NCI-H2227 (cell line): ENCODE measurements around the gene PRKCA.

ENCODE experiments used
- DNase-seq: peaks from one replicate; lab custom pipeline; 2025; ENCODE audit not compliant: unreplicated experiment; lab: John Stamatoyannopoulos, UW

The PRKCA gene

DNA sequence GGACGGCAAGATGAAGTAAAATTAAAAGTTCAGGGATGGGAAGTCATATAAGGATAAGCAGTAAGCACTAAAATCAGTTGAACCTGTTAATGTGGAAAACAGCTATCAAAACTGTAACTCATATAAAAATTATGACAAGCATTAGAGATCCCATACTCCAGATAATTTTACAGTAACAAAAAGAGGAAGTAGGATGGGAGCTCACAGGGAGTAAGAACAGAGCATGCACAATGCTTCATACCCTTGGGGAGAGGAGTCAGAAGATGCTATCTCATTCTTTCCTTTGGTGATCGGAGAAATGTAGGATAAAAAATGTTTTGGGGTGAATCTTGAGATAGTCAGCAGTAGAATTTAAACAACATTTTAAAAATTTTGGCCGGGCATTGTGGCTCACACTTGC, 367.8 kb downstream of the PRKCA start:
- DNase-seq = no peak

DNA sequence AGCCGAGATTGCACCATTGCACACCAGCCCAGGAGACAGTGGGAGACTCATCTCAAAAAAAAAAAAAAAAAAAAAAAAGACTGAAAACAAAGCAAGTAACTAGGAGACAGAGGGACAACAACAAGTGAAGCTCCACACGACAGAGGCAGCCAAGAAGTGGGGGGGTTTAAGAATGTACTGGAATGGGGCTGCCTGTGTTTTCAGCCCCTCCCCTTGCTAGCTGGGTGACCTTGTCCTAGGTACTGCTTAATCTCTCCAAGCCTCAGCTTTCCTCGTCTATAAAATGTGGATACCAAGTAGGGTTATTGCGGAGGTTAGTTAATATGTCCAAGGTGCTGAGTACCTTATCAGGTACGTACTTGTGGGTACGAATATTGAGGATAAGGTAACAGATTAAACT, 368.7 kb downstream of the PRKCA start:
- no peak for DNase-seq

DNA sequence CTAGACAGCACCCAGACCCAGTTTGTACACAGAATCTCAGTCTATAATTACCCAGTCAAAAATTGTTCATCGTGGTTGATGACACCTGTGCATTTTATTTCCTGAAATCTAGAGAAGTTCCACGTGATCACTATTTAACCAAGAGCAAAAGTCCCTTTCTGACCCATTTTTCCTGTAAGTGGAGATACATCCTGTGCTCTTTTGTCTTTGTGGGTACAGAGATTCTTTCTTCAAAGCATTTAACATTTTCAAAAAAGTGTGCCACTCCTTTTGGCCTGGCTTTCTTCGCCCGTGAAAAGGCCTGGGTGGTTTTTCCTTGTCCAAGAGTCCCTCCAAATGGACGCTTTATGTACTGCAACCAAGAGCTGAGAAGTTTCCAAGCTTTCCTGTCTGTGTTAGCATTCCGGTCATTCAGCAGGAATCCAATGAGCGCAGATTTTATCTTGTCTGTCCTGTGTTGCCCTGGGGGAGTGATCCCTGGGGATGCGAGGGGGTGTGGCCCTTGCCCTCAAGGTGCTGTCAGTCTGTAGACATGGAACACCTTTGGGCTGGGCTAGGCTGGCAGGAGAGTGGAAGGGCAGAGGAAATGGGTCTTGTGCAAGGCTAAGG, 371.4 kb downstream of the PRKCA start:
- DNase-seq = peak; percentile 85

DNA sequence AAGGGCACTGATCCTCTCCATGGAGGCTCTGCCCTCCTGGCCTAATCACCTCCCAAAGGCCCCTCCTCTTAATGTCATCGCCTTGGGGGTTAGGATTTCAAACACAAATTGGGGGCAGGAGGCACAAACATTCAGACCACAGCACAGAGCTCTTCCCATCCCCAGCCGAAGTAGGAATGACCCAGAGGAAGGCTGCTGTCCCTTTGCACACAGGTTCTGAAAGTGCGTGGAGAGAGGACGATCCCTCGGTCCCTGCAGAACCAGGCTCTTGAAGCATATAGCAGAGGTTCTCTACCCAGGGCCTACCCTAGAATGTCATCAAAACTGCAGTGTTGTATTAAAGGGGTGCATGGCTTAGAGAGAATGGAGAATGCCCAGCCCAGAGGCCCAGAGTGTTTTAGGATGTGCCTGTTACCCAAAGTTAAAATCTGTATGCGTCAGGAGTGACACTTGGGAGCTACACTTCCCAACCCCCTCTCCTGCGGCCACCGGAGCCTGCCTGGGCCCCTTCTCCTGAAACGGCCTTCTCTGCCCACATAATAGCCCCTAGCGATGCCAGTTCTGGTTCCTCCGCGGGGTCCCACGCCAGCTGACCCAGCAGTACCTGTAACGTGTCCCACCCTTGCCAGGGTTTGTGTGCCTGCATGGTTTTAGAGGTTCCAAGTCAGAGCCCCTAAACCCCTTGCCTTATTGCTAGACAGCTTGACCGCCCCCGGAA, 373.0 kb downstream of the PRKCA start:
- no peak for DNase-seq

DNA sequence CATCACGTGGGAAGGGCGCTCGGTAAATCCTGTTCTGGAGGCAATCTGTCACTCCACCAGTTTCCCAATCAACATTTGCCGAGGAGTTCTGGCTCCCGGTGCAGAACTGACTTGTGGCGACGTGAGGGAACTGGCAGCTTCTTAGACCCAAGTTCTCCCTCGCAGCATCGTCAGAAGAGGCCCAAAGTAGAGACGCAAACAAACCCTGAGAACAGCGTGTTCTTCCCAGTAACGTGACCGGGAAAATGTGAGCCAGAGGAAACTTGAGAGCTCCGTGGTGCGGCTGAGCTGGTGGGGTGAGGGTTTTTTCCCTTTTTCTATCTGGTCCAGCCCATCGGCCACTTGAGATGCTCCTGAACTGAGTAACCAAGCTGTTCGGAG, 373.6 kb downstream of the PRKCA start:
- no peak for DNase-seq

DNA sequence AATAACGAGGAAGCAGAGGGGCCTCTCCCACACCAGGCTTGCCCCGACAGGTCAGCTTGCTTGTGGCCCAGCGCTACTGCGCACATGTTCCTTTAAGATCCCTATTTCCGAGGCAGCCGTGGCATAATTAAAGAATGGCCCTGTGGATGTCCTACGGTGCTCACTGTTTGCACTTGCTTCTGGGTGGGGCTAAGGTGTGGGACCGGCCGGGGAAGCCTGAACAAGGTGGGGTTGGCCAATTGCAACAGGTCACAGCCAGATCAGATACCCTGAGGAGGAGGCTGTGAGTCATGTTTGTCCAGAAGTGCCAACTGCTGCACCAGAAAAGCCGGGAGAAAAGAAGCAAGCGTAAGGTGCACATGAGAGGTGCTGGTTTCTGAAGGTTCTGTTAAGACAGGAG, 374.0 kb downstream of the PRKCA start:
- DNase-seq = peak; percentile 20

DNA sequence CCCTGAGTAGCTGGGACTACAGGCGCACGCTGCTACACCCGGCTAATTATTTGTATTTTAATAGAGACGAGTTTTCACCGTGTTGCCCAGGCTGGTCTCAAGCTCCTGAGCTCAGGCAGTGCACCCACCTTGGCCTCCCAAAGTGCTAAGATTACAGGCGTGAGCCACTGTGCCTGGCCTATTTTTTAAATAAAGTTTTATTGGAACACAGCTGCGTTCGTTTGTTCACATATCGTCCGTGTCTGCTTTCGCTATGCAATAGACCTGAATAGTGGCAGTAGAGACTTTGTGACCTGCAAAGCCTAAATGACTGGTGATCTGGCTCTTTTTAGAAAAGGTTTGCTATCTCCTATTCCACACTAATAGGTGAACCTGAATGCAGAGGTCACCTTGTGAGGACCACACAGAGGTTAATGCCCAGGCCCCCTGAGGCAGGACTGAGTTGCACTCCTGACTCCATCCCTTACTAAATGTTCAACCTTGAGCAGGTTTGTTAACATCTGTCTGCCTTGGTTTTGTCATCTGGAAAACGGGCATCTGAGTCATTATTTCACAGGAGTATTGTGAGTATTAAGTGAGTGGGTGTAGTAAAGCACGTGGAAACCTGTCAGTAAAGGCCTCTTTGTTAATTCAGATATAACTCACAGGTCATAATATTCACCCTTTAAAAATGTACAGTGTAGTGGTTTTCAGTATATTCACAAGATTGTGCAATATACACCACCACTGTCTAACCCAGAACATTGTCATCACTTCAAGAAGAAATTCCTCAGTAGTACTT, 375.0 kb downstream of the PRKCA start:
- DNase-seq = no peak

DNA sequence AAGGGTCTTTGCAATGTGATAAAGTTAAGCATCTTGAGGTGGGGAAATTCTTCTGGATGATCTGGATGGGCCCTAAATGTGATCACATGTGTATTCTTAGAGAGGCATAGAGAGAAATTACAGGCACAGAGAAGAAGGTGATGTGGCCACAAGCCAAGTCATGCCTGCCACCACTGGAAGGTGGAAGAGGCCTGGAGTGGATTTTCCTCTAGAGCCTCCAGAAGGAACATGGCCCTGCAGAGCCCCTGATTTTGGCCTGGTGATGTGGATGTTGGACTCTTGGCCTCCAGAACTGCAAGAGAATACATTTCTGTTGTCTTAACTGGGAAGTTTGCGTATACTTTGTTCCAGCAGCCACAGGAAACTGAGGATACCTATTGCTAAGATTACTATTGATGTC, 375.6 kb downstream of the PRKCA start:
- no peak for DNase-seq

DNA sequence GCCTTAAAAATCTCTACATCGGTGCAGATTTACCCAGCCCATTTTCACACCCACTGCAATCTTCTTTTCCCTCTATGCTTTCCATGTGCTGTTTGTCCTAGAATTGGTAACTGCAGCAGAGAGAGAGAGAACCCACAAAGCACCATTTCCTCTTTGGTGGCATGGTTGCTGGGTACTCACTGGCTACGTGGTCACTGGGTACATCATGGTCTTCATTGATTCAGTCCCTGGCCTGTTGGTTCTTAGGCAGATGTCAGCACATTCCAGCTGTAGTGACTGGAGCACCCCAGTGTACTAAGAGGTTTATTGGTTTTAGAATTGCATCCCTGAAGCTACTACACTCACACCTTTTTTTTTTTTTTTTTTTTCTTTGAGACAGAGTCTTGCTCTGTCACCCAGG, 376.4 kb downstream of the PRKCA start:
- no peak for DNase-seq

DNA sequence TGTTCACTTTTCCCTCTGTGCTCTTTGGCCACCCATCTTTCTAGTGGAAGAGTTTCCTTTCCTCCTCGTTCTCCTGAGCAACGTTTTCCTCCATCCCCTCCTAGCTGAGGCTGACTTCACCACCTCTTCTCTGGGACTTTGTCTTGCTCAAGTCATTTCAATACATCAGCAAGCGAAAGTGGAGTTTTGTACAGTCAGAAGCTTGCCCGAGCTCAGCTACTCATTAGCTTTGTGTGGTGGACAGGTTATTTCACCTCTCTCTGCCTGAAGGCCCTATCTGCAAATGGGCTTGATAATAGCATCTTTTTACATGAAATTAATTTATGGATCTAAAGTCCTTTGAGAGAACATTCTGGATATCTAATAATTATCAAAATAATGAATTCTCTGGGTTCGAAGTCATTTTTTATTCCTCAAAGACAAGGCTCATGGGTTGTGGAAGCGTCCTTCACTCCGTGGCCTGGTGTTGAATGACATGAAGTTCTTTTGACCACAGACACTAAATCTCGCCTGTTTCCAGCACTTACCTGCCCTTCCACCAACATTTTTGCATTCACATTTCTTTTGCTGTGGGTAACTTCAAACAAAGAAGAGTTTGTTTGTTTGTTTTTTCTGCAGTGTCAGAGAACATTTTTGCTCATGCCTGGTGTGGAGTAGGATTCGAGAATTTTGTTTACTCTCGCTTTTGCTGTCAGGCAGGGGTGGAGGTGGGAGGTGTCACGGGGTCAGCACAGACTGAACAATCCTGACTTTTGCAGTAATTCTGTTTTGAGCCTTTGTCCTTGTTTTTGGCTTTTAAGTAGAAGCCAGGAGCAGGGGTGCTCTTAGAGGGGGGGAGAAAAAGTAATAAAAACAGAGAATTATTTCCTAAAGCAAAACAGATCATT, 377.5 kb downstream of the PRKCA start:
- no peak for DNase-seq

DNA sequence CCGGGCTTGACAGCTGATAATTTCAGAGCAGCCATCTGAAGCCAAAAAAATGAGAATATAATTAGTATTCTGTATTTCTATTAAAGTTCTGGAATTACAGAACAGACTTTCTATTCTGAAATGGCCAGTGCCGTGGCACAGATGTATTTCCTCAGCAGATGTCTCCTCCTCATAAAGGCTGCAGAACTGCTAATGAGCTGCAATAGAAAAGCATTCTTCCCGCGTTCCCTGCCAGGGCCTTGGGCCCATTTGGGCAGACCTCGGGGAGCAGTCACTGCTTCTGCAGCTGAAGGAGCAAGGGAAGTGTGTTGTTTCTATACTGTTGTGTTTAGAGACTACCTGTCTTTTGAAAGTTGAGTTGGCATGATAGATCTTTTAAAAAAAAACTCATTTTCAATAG, 379.9 kb downstream of the PRKCA start:
- DNase-seq = no peak

DNA sequence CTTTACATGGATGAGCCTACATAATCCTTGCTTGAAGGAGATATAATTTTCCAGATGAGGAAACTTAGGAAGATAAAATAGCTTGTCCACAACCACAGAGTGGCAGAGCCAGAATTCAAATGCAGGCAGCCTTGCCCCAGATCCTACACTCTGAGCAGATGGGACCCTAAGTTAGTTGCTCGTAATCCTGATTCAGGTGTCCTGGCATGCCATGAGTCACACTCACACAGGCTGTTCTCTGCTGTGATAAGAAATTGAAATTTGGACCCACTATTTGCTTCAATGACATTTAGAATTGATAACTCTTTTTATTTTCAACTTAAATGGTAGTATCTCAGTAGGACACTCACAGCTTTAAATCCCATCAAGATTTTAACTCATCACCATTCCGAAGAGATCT, 381.8 kb downstream of the PRKCA start:
- DNase-seq = no peak

DNA sequence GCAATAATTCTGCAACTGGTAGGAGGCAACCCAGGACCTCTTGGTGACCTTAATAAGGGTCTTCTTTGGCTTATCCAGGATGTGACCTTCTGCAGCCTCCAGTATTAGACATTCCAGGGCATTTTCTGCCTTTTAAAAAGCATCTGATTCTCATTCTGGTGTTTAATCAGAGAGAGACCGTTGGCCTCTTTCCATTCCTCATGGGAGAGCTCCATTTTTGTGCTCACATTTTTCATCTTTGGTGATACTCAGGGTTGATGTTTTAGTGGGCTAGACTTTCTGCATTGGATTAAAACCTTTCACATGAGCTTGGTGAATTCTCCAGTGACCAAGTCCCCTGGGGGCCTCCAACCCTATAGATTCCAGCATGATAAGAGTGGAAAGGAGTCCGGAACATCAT, 382.3 kb downstream of the PRKCA start:
- DNase-seq = no peak

DNA sequence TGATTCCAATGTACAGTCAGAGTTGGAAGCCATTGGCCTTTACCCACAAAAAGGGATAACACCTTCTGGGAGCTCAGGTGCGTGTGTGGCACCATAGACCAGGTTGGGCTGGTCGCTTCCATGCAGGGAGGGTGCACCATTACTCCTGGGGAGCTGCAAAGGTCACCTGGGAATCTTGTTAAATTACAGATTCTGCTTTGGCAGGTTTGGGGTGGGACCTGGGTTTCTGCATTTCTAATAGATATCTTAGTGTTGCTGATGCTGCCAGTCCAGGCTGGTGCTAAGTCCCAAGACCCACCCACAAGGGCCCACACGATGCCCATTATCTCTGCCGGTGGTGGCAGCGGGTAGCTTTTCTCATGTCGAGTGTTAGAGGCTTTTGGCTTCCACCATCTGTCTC, 384.2 kb downstream of the PRKCA start:
- DNase-seq = no peak

DNA sequence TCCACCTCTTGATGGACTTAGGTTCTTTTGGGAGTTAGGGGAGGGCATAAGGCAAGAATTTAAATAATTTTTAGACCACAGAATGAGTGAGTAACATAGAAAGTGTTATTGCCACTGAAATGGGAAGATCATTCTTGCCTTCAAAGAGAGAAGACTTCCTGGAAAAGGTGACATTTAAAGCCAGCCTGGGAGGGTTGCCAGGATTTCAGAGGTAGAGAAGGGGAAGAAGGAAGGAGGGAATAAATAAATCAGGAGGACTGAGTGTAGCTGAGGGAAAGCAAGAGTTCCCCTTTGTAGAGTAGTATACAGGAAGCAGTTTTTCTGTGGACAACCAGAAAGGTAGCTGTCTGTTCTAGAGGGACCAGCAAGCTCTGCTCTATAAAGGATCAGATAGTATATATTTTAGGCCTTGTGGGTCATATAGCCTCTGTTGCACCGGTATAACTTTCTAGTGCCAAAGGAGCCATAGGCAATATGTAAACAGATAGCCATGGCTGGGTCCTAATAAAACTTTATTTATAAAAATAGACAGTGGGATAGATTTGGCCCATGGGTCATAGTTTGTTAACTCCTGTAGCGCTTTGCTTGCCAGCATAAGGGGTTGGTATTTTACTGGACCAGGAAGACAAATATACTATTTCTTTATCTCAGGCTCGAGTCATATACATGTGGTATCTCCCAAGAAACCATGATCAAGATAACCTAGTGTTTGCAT, 385.3 kb downstream of the PRKCA start:
- DNase-seq = no peak

DNA sequence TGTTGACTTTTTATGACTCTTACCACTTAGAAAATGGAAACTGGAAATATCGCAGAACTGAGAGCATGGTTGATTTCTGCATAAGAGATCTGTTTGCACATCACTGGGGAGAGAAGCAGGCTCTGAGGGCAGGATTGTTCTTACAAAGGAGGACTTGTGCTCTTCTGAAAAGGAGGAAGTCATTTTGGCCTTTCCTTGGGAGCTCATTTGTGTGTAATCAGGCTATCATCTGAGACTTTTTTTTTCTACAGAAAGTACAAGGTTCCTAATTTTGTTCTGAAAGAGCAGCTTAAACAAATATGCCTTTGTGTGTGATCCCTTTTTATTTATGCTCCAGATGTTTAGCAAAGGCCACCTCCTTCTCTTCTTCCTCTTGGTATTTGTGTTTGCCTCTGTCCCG, 386.8 kb downstream of the PRKCA start:
- DNase-seq = no peak

DNA sequence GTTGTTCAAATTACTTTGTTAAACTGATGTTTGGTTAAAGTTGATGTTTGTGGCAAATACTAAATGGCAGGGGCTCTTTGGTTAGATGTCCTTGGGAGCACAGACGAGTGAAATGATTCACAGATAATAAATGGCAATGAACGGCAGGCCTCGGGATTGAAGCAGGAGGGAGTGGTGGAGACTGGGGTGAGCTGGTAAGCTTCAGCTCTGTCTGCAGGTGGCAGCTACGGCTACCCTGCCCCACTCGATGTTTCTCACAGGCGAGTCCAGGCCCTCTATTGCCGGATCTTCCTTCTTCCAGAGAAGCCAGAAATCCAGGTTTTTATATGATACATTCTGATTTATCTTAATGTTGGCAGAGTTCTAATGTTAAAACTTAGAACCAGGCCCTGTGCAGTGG, 387.8 kb downstream of the PRKCA start:
- no peak for DNase-seq

DNA sequence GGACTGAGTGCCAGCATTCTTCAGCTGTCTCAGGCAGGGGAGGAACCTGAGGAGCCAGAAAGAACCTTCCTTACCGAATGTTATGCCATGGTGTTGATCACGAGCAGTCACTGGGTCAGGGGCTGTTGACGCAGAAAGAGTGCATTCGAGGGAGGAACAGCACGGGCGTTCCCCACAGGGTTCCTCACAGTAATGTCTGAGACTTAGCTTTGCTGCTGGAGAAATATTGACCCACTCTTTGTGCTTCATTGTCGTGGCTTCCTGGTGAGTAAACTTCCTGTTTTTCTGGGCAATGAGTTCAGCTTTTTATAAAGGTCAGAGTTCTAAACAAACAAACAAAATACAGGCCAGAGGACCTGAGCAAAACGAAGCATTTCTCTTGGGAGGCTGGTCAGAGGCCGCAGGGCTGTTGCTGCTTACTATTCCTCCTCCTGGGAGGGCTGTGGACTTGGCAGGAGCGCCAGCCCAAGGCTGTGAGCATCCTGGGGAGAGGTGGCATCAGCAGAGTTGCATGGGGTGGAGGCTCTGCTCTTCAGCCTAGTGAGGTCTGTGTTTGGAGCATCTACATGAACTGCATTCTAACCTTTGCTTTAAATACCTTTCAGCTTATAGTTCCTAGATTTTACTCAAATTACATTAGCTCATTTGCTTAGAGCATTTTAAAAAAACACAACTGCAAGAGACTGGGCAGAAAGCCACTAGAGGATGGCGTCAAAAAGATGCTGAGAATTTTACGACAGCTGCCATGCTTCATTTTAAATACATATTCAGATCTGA, 389.4 kb downstream of the PRKCA start:
- no peak for DNase-seq

DNA sequence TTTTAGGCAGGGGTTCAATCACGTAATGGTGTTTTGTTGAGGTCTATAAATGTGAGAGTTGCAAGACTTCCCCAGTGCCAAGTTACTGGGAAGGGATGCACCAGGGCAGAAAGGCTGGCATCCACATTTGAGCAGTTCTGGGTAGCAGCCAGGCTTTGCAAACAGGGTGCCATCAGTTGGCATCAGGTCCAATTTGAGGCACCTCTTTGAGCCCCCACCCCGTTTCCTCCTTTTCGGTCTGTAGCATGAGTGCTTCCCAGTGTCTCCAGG, 389.9 kb downstream of the PRKCA start:
- DNase-seq = no peak

DNA sequence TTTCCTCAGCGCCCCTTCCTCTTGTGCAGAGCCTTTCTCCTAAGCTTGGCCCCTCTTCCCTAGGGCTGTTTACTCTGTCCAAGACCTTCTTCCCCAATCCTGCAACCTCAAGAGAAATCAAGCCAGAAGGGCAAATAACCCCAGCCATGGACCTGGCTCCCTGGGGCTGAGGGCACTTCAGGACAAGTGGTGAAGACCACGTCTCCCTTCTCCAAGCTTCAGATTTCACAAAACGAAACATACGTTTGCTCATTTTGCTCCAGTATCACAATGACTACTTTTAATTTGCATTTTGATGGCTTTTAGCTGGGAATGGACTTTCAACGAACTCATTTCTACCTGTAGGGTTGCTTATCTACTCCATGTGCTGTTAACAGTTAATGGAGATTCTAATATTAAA, 392.7 kb downstream of the PRKCA start:
- no peak for DNase-seq
